ENCODE data around the gene WDR45B. TPM values are rescaled to one million over a fixed set of nuclear protein-coding genes. Genes with fewer than 3 reads are reported as not detected.
A peak's percentile ranks its signal among the peaks of the same experiment; 100 is the strongest.

Gene WDR45B
- total and polyA plus RNA-seq, 9 donors = 43.0 to 99.3 (median 79.3) TPM

GRCh38 chr17:82601447-82602000 is 46.7 kb downstream of the WDR45B start:
- TF ChIP-seq CTCF (IDR thresholded peaks at IDR 0.05) (no peak), POLR2A (IDR thresholded peaks at IDR 0.05) (no peak), EP300 (IDR thresholded peaks at IDR 0.05) (no peak)
- intact Hi-C loops (cut with DNase I) = no loop called here

GRCh38 chr17:82600731-82601446 is 47.4 kb downstream of the WDR45B start:
- no peak for DNase-seq
- Histone ChIP-seq H3K4me3 (no peak overlapping the region), H3K27me3 (no peaks in the 10 kb centered on the region), H3K9me3 (no peaks in the 10 kb centered on the region), H3K36me3 (no peaks in the 10 kb centered on the region), H3K27ac (no peak overlapping the region), H3K4me1 (ENCODE audit: insufficient read depth) (peaks cover 2% of the 10 kb centered on the region)
- WGBS, 3 donors = 93 to 95% (median 94%) methylated on average over 37 of the region's 37 CpGs
- intact Hi-C loops (cut with DNase I) = no loop called here
- no peak for TF ChIP-seq POLR2A (IDR thresholded peaks at IDR 0.05)
- TF ChIP-seq EP300 (IDR thresholded peaks at IDR 0.05) = no peak
- TF ChIP-seq CTCF (IDR thresholded peaks at IDR 0.05) = no peak

More at GRCh38 chr17:82601447-82602000, 46.7 kb downstream of the WDR45B start:
- Histone ChIP-seq H3K4me3 (no peak overlapping the region), H3K9me3 (no peaks in the 10 kb centered on the region), H3K4me1 (ENCODE audit: insufficient read depth) (peaks cover 2% of the 10 kb centered on the region), H3K27ac (peak overlapping the region in 1 of 2 donors; percentile 48), H3K27me3 (no peaks in the 10 kb centered on the region), H3K36me3 (no peaks in the 10 kb centered on the region)
- WGBS, 3 donors = 91 to 96% (median 94%) methylated on average over 24 of the region's 24 CpGs
- DNase-seq = no peak

- Histone ChIP-seq H3K4me1 (ENCODE audit: insufficient read depth) (peaks cover 2% of the 10 kb centered on the region), H3K27me3 (no peaks in the 10 kb centered on the region), H3K36me3 (no peaks in the 10 kb centered on the region), H3K4me3 (no peak overlapping the region), H3K9me3 (no peaks in the 10 kb centered on the region), H3K27ac (no peak overlapping the region)
- intact Hi-C loops (cut with DNase I) = no loop called here
- no peak for DNase-seq
- TF ChIP-seq EP300 (IDR thresholded peaks at IDR 0.05) (no peak), CTCF (IDR thresholded peaks at IDR 0.05) (no peak), POLR2A (IDR thresholded peaks at IDR 0.05) (no peak)
- WGBS, 3 donors = 94 to 95% (median 94%) methylated on average over 22 to 26 of the region's 26 CpGs
Measured at GRCh38 chr17:82599674-82600661, 48.3 kb downstream of the WDR45B start.

Measured in ovary (tissue), 9 donors.